Measurements from ENCODE around the gene CHRNA9. TPM values are rescaled to one million over a fixed set of nuclear protein-coding genes. Genes with fewer than 3 reads are reported as not detected.

Gene CHRNA9
- total and polyA plus RNA-seq, 2 experiments from 2014 or later, result 0.50 to 1.6 TPM

DNA sequence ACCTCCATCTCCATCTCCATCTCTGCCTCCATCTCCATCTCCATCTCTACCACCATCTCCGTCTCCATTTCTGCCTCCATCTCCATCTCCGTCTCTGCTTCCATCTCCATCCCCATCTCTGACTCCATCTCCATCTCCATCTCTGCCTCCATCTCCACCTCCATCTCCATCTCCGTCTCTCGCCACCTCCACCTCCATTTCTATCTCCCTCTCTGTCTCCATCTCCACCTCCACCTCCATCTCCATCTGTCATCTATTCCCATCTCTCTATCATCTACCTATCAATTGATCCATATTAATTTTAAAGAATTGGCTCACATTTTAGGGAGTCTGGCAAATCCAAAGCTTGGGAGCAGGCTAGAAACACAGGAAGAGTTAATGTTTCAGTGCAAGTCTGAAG lies 39.6 kb upstream of the CHRNA9 start:
- no peak overlapping the region for H3K27ac ChIP-seq
- no peaks in the 10 kb centered on the region for H3K36me3 ChIP-seq (replicated peaks; ENCODE audit: insufficient read depth, low read depth)
- TF ChIP-seq, protein P1, sequence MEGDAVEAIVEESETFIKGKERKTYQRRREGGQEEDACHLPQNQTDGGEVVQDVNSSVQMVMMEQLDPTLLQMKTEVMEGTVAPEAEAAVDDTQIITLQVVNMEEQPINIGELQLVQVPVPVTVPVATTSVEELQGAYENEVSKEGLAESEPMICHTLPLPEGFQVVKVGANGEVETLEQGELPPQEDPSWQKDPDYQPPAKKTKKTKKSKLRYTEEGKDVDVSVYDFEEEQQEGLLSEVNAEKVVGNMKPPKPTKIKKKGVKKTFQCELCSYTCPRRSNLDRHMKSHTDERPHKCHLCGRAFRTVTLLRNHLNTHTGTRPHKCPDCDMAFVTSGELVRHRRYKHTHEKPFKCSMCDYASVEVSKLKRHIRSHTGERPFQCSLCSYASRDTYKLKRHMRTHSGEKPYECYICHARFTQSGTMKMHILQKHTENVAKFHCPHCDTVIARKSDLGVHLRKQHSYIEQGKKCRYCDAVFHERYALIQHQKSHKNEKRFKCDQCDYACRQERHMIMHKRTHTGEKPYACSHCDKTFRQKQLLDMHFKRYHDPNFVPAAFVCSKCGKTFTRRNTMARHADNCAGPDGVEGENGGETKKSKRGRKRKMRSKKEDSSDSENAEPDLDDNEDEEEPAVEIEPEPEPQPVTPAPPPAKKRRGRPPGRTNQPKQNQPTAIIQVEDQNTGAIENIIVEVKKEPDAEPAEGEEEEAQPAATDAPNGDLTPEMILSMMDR (IDR thresholded peaks at IDR 0.05; ENCODE audit: poor library complexity), result no peak
- TF ChIP-seq EZH2 (IDR thresholded peaks at IDR 0.05; ENCODE audit: borderline replicate concordance), result no peak
- no peak for TF ChIP-seq EZH2phosphoT487 (IDR thresholded peaks at IDR 0.05; ENCODE audit: low read depth, severe bottlenecking, unreplicated experiment)
- H3K4me2 ChIP-seq, result no peak overlapping the region
- H3K4me1 ChIP-seq (ENCODE audit: insufficient read depth), result no peaks in the 10 kb centered on the region
- no peaks in the 10 kb centered on the region for H4K20me1 ChIP-seq (ENCODE audit: insufficient read depth, poor library complexity, severe bottlenecking)
- no peaks in the 10 kb centered on the region for H3K79me2 ChIP-seq
- no peaks in the 10 kb centered on the region for H3K9me3 ChIP-seq (ENCODE audit: low read depth)
- DNase-seq (ENCODE audit: low spot score), result no peak
- 90% methylated on average over 4 of the region's 4 CpGs for WGBS (ENCODE audit: low lambda C conversion rate, missing lambda C conversion rate)
- H2AFZ ChIP-seq, result no peak overlapping the region
- H3K4me3 ChIP-seq, result no peak overlapping the region
- H3K27me3 ChIP-seq, result no peaks in the 10 kb centered on the region
- no peaks in the 10 kb centered on the region for H3K9me2 ChIP-seq (replicated peaks; ENCODE audit: insufficient read depth)

DNA sequence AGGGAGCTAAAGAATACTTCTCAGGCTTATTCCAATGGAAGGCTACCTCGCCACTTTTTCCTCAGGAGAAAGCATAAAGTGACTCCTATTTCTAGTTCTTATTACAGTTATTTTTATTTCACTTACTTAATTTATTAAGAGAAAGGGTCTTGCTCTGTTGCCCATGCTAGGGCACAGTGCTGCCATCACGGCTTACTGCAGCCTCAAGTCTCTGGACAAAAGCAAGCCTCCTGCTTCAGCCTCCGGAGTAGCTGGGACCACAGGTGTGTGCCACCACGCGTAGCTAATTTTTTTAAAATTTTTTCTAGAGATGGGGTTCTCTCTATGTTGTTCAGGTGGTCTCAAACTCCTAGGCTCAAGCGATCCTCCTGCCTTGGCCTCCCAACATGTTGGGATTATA lies 36.0 kb upstream of the CHRNA9 start:
- no peaks in the 10 kb centered on the region for H3K27me3 ChIP-seq
- no peaks in the 10 kb centered on the region for H3K9me2 ChIP-seq (replicated peaks; ENCODE audit: insufficient read depth)
- no peak overlapping the region for H2AFZ ChIP-seq
- no peak for TF ChIP-seq EZH2 (IDR thresholded peaks at IDR 0.05; ENCODE audit: borderline replicate concordance)
- no peaks in the 10 kb centered on the region for H3K4me1 ChIP-seq (ENCODE audit: insufficient read depth)
- no peak overlapping the region for H3K27ac ChIP-seq
- WGBS (ENCODE audit: low lambda C conversion rate, missing lambda C conversion rate), result 95% methylated on average over 6 of the region's 6 CpGs
- no peaks in the 10 kb centered on the region for H4K20me1 ChIP-seq (ENCODE audit: insufficient read depth, poor library complexity, severe bottlenecking)
- H3K4me2 ChIP-seq, result no peak overlapping the region
- H3K36me3 ChIP-seq (replicated peaks; ENCODE audit: insufficient read depth, low read depth), result no peaks in the 10 kb centered on the region
- no peaks in the 10 kb centered on the region for H3K9me3 ChIP-seq (ENCODE audit: low read depth)
- DNase-seq (ENCODE audit: low spot score), result no peak
- H3K79me2 ChIP-seq, result no peaks in the 10 kb centered on the region
- no peak overlapping the region for H3K4me3 ChIP-seq

DNA sequence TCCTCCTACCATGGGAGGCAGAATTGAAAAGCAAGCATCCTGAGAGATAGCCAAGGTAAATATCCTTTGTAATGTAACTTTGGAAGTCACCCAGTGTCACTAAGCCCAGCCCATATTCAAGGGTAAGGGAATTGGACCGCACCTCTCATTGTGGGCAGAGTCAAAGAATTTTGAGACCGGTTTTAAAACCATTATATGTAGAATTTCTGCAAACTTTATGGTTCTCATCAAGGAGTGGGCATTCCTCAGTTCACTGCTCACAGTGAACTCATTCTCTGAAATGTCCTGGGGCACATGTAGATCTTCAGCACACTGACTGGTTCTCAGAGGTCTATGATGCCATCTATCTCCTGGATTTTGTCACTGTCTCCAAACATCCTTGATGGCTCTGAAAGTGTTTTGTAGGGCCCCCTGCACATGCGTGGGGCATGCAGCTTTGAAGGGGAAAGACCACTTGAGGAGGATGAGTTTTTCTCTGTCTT lies 35.3 kb upstream of the CHRNA9 start:
- no peaks in the 10 kb centered on the region for H3K36me3 ChIP-seq (replicated peaks; ENCODE audit: insufficient read depth, low read depth)
- H3K27ac ChIP-seq, result no peak overlapping the region
- no peaks in the 10 kb centered on the region for H4K20me1 ChIP-seq (ENCODE audit: insufficient read depth, poor library complexity, severe bottlenecking)
- no peak overlapping the region for H3K4me3 ChIP-seq
- 70% methylated on average over 3 of the region's 3 CpGs for WGBS (ENCODE audit: low lambda C conversion rate, missing lambda C conversion rate)
- no peaks in the 10 kb centered on the region for H3K9me3 ChIP-seq (ENCODE audit: low read depth)
- DNase-seq (ENCODE audit: low spot score), result no peak
- H3K9me2 ChIP-seq (replicated peaks; ENCODE audit: insufficient read depth), result no peaks in the 10 kb centered on the region
- H3K79me2 ChIP-seq, result no peaks in the 10 kb centered on the region
- H3K4me1 ChIP-seq (ENCODE audit: insufficient read depth), result no peaks in the 10 kb centered on the region
- TF ChIP-seq EZH2phosphoT487 (IDR thresholded peaks at IDR 0.05; ENCODE audit: low read depth, severe bottlenecking, unreplicated experiment), result no peak
- TF ChIP-seq, protein P1 (IDR thresholded peaks at IDR 0.05; ENCODE audit: poor library complexity), result no peak
- no peak for TF ChIP-seq EZH2 (IDR thresholded peaks at IDR 0.05; ENCODE audit: borderline replicate concordance)
- no peak overlapping the region for H3K4me2 ChIP-seq
- no peak overlapping the region for H2AFZ ChIP-seq
- H3K27me3 ChIP-seq, result no peaks in the 10 kb centered on the region

DNA sequence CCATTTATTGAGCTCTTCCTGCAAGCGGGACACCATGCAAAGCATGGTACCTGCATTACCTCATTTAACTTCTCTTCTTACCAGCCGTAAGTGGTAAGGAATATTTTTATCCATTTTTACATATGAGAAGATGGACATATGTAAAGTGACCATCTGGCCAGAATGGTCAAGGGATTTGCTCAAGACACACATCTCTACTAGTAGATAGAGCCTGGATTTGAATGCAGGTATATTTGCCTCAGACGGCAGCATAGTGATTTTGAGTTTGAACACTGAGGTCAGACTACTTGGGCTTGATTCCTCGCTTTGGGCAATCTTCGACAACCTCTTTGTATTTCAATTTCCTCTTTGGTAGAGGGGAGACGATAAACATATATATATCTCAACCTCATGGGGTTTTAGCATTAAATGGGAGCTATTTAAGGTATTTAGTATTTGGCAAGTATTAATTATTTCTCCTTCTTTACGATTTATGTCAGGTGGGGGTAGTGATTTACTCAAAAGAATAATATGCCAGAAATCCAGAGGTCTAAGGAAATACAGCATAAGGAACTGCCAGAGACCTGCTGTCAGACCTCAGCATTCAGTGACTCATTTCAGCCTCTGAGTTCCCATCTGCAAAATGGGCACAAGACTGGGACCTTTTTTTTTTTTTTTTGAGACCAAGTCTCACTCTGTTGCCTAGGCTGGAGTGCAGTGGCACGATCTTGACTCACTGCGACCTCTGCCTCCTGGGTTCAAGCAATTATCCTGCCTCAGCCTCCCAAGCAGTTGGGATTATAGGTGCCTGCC lies 34.6 kb upstream of the CHRNA9 start:
- TF ChIP-seq EZH2phosphoT487 (IDR thresholded peaks at IDR 0.05; ENCODE audit: low read depth, severe bottlenecking, unreplicated experiment), result no peak
- Histone ChIP-seq H3K4me1 (ENCODE audit: insufficient read depth) (no peaks in the 10 kb centered on the region), H3K4me3 (no peak overlapping the region), H3K9me3 (ENCODE audit: low read depth) (no peaks in the 10 kb centered on the region), H3K27ac (no peak overlapping the region), H3K27me3 (no peaks in the 10 kb centered on the region), H3K36me3 (replicated peaks; ENCODE audit: insufficient read depth, low read depth) (no peaks in the 10 kb centered on the region), H3K4me2 (no peak overlapping the region), H2AFZ (no peak overlapping the region), H3K9me2 (replicated peaks; ENCODE audit: insufficient read depth) (no peaks in the 10 kb centered on the region), H3K79me2 (no peaks in the 10 kb centered on the region), H4K20me1 (ENCODE audit: insufficient read depth, poor library complexity, severe bottlenecking) (no peaks in the 10 kb centered on the region)
- WGBS (ENCODE audit: low lambda C conversion rate, missing lambda C conversion rate), result 93% methylated on average over 9 of the region's 9 CpGs
- no peak for DNase-seq (ENCODE audit: low spot score)
